HG03097 (cell line): ENCODE measurements around the gene COPS9.

ENCODE experiments used
- ATAC-seq: cut with Tn5 transposase; IDR thresholded peaks from one replicate; pipeline ENCODE4 v1.9.1; 2021; ENCODE audit not compliant: unreplicated experiment, low FRiP score

Gene COPS9

DNA sequence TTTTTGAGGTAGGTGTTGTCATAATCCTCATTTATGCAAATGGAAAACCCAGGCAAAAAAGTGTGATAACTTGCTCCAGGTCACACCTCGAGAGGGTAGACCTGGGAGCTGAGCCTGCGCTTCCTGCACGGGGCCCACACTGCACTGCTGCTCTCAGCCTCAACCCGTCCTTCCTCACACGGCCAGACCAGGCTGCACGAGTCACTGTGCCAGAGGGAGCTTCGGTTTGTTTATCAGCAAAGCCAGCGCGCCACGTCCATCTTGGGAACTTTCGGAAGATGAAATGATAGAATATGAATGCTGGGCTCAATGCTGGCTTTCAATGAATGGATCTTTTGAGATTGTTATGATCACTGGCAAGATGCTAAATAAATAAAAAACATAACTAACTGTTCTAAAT, 14.4 kb downstream of the COPS9 start:
- no peak for ATAC-seq

GRCh38 chr2:240121190-240121589, 14.9 kb downstream of the COPS9 start:
- ATAC-seq, result no peak

DNA sequence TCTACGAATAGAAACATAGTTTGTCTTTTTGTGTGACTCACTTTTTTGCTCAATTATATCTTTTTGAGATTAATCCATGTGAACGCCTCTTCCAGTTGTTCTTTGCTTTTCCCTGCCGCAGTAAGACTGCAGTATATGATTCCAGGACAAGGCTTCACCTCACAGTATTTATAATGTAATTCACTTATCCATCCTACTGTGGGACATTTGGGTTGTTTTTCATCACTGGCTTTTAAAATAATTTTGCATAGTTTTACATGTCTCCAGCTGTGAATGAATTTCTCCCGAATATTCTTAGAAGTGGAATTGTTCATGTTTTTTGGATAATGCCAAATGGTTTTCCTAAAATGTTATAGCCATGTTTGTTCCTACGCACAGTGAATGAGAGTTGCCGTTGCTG, 21.9 kb downstream of the COPS9 start:
- ATAC-seq, result no peak

- ATAC-seq, result no peak
Observed at GRCh38 chr2:240112914-240113690, 23.0 kb downstream of the COPS9 start.

- ATAC-seq, result no peak
Observed at GRCh38 chr2:240111253-240111652, 24.9 kb downstream of the COPS9 start.

- ATAC-seq, result no peak
Observed at GRCh38 chr2:240109386-240109785, 26.7 kb downstream of the COPS9 start.

- no peak for ATAC-seq
Observed at GRCh38 chr2:240107477-240107796, 28.7 kb downstream of the COPS9 start.

DNA sequence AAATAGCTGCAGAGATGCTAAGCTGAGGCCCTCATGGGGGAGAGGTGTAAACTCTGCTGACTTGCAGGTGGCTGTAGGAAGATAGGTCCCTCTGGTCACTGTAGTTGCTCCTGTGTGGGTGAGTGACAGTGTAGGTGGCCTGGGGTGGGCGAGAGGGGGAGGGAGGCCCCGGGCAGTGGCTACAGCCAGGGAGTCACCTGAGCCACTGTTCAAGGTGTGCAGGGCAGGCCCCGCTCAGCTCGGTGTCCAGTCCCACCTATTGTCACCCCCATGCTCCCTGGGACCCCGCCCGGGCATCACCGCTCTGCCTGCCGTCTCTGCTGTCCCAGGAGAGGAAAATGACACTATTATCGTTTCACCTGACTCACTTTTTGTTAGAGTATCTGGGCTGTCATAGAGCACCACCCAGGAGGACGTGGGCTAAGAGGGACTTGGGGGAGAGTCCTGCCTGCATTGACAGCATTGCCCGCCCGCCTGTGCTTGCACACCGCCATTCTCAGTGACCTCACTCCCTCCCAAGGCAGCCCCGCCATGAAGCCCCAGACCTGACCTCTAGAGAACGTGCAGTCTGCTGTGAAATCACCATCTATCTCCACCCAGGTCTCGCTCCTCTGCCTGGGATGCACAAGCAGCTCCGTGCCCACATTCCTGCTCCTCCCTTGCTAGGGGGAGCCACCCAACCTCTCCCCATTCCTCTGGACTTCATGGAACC, 29.2 kb downstream of the COPS9 start:
- ATAC-seq, result no peak

GRCh38 chr2:240105982-240106381, 30.1 kb downstream of the COPS9 start:
- ATAC-seq, result no peak

- ATAC-seq, result no peak
Observed at GRCh38 chr2:240103136-240103535, 33.0 kb downstream of the COPS9 start.

DNA sequence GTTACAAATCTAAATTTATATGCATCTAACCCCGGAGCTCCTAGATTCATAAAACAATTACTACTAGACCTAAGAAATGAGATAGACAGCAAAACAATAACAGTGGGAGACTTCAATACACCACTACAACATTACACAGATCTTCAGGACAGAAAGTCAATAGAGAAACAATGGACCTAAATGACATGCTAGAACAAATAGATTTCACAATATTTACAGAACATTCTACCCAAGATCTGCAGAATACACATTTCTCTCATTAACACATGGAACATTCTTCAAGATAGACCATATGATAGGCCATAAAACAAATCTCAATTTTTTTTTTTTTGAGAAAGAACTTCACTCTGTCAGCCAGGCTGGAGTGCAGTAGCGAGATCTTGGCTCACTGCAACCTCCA, 37.8 kb downstream of the COPS9 start:
- ATAC-seq, result no peak

DNA sequence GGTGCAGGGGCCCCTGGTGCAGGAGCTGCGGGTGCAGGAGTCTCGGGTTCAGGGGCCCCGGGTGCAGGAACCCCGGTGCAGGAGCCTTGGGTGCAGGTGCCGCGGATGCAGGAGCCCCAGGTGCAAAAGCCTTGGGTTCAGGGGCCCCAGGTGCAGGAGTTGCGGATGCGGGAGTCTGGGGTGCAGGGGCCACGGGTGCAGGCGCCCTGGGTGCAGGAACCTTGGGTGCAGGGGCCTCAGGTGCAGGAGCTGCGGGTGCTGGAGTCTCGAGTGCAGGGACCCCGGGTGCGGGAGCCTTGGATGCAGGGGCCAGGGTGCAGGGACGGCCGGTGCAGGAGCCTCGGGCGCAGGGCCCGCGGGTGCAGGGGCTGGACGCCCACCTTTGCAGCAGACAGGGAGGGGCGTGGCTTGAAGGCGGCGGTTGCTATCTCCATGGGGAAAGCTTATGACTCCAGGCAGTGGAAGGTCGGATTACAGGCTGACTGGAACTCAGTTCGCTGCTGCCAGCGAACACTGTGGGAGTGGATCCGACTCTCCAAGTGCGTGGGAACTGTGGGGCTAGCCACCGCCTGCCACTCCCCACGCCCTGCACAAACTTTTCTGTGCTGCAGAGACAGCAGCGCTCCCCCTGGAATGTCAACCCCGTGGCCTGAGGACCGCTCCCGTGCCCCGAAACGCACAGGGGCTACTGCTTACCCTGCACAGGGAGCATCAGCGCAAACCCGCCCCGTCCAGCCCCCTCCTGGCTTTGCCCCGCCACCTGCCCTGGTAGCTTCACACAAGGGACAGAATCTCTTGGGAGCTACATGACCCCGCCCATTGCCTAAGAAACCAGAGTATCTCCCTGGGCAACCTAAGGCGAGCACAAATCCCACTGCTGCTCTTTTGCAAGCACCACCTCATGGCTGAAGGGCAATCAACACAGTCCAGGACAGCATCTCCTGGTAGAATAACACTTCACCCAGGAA, 40.3 kb downstream of the COPS9 start:
- ATAC-seq, result no peak

GRCh38 chr2:240089306-240089705, 46.8 kb downstream of the COPS9 start:
- ATAC-seq, result no peak

DNA sequence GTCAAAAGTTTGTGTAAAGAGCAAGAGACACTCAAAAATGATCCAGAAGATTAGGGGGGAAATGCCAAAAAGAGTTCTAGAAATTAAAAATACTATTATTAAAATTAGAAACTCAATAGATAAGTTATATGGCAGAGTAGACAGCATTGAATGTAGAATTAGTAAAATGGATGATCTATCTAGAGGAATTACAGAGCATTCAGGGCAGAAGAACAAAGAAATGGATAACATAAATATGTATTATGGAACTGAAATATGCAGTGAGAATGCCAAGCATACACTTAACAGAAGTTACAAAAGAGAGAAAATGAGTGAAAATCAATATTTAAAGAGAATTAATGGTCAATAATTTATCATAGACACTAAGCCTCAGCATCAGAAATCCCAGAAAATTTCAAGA, 49.5 kb downstream of the COPS9 start:
- no peak for ATAC-seq
